Measurements from ENCODE around the gene C11orf54. TPM values are rescaled to one million over a fixed set of nuclear protein-coding genes. Genes with fewer than 3 reads are reported as not detected.
"Not testable (repeated sequence)": the region's sequence is repeated elsewhere in the genome, so short reads cannot be mapped to it uniquely, and the experiment has no call there.

The C11orf54 gene
- total RNA-seq, 1 donor from 2014 or later: 34.2 TPM

DNA sequence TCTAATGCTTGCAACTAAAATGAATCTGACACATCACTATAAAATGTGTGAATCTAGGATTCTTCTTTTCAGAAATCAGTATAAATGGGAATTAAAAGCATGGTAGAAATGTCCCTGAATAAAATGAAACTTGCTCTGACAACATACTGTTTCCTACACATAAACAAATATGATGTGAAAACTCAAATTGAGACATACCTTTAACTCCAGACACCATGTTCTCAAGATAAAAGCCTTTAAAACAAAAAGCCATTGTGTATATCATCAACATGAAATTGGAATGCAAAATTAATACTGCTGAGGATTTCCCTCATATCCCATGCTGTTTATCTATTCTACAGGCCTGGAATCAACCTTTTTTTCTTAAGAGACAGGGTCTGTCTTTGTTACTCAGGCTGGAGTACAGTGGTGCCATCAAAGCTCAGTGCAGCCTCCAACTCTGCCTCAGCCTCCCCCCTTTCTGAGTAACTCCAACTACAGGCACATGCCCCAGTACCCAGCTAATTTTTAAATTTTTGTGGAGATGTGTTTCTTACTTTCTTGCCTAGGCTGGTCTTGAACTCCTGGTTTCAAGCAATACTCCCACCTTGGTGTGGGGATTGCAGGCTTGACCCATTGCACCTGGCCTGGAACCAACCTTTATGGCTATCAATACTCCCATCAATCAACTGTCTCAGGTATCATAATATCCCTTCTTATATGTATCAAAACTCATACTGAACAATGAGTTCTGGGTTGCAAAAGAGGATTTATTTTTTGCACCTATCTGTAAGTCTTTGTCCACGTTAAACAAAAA lies 6.8 kb upstream of the C11orf54 start:
- DNase-seq: no peak

DNA sequence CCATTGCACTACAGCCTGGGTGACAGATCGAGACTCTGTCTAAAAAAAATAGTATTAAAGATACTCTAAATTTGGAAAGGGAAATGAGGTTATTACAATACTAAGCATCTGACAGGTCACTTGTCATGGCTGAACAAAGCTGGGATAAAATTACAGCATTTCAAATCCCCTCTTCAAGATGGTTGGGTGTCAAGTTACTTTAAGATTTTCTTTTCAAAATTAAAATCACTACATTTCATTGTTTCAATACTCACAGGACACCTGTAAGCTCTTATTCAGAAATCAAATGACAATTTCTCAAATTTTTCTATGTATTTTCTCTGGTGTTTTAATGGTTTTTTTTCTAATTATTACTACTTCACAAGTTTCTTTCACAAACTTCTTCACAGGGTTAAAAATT lies 5.8 kb upstream of the C11orf54 start:
- no peak for DNase-seq

DNA sequence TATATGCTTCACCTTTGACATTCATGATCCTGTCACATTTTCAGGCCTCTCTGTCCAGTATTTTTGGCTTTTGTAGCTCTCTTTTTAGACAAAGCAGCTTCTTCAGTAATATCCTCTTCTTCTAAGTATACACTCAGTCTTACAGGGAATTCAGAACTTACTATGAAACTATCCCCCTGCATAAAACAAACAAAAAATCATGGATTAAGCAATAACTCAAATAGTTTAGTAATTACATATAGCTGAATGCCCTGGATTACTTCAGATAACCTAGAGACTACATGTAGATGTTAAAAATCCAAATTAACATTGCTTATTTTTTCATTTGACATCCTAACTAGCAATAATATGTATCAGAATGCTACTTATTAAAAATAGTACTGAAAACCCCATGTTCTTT lies 5.3 kb upstream of the C11orf54 start:
- no peak for DNase-seq

DNA sequence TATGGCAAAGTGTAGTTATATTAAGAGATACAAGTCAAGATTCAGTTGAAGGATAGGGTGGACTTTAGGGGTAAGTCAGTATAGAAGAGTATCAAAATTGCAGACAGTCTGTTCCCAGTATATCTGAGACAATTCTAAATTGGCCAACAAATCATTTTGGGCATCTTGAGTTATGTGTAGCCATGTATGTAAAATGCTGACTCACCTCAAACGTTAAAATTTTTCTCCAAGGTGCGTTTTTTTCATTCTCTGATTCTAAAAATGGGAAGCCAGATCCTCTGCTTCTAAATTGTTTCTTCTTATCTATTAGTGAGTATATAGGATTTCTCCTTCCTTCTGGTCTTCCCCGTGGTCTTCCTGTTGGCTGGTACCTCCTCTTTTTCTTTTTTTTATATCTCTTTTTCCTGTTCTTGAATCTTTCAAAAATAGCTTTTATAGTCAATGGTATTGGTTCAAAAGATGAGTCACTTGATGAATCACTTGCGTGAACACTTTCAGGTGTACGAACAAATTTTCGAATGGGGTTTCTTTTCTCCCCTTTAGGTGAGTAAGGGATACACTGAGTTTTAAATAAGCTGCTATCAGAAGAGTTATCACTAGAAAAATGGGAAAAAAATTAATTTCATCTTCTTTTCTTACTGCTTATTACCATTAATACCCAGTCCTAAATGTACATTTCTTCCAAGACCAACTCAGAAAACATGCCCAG lies 3.4 kb upstream of the C11orf54 start:
- peak; percentile 33 for DNase-seq

DNA sequence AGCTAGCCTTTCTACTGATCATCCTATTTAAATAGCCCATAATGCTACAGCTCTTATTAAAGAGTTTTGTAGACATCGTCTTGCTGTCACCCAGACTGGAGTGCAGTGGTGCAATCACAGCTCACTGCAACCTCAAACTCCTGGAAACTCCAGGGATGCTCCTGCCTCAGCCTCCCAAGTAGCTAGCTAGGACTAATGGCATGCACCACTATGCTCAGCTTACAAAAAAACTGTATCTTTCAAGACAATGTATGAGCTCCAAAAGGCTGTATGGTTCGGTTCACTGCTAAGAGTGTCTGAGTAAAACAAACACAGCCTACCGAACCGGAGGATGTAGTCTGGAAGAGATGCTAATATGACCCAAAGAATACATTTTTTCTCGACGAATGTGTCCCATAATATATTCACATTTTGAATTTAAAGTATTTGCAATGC lies 2.8 kb upstream of the C11orf54 start:
- peak; percentile 19 for DNase-seq

DNA sequence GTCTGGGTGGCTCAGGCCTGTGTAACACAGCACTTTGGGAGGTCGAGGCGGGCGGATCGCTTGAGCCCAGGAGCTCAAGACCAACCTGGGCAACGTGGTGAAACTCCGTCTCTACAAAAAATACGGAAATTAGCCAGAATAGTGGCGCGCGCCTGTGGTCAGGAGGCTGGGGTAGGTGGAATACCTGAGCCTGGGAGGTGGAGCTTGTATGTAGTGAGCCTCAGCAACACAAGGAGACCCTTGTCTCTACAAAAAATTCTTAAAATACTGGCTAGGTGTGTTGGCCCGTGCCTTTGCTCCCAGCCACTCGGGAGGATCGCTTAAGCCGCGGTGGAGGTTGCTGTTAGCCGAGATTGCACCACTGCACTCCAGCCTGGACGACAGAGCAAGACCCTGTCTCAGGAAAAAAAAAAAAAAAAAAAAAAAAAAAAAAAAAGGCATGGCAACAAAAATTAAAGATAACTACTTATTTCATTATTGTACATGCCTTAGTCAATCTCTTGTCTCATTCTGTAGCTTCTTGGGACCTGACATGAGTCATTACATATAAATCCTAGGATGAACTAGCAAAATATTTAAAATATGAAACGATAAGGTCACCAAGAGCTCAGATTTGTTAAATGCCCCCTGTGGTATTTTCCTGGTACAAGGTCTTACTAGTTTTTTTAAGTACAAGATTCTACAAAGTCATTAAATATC lies 1.3 kb upstream of the C11orf54 start:
- peak; percentile 17 for DNase-seq

DNA sequence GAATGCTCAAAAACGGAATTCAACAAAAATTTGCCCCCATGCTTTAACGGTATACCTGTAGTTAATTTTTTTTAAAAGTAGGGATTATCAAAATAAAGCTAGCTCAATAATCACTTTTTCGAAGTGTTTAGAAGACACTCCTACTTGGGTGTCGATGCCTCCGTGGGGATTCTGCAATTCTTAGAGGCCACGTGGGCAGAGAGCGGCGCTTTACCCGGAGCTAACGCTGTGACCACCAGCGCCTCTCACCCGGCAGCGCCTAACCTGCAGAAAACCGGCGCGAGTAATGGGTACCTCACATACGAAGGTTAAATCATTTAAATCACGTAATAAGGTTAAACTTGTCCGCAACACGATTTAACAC lies 760 bp upstream of the C11orf54 start:
- peak; percentile 74 for DNase-seq

DNA sequence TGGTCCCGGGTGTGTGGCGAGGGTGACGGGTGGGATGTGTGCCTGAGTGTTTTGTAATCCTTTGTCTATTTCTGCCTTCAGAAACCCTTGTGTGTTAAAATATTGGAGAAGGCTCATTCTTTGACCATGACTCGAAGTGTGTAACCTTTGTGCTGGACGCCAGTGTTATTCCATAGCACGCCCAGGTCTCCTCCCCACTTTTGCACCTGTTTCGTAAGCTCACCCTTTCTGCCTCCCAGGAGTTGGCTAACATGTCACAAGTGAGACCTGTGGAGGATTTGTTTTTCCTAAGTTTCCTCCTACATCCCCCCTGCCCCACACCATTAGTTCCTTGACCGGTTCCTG lies 382 bp downstream of the C11orf54 start:
- DNase-seq: peak; percentile 69

DNA sequence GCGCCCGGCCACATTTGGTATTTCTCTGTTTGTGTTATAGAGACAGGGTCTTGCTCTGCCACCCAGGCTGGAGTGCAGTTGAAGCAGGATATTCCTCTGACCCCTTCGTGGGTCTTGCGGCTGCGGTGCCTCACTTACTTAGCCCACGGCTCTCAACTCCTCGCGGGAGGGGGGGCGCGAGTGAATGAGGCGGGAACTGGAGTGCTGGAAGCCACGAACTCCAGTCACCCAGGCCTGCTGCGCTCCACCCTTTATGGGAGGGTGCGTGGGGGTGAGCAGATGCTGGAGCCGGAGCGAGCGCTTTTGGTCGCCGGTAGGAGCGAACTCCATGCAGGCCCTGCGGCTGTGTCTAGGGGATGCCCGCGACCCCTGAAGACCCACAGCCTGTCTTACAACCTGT lies 1.8 kb downstream of the C11orf54 start:
- DNase-seq: no peak

DNA sequence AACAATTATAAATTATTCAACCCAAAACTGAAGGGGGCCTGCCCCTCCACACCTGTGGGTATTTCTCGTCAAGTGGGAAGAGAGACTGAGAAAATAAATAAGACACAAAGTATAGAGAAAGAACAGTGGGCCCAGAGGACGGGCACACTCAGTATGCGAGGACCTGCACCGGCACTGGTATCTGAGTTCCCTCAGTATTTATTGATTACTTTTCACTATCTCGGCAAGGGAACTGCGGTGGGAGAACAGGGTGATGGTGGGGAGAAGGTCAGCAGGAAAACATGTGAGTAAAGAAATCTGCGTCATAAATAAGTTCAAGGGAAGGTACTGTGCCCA lies 3.2 kb downstream of the C11orf54 start:
- no peak for DNase-seq

DNA sequence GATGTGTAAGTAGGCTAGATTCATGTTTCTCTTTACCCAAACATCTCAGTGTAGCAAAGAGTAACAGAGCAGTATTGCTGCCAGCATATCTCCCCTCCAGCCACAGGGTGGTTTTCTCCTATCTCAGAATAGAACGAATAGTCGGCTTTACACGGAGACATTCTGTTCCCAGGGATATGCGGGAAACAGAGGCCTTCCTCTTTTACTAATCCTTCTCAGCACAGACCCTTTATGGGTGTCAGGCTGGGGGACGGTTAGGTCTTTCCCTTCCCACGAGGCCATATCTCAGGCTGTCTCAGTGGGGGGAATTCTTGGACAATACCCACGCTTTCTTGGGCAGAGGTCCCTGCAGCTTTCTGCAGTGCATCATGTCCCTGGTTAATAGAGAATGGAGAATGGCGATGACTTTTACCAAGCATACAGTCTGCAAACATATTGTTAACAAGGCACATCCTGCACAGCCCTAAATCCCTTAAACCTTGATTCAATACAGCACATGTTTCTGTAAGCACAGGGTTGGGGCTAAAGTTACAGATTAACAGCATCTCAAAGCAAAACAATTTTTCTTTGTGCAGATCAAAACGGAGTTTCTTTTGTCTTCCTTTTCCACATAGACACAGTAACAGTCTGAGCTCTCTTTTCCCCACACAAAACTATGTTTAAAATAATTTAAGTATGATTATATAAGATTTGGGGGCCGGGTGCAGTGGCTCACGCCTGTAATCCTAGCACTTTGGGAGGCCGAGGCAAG lies 3.7 kb downstream of the C11orf54 start:
- DNase-seq: not testable (repeated sequence)

DNA sequence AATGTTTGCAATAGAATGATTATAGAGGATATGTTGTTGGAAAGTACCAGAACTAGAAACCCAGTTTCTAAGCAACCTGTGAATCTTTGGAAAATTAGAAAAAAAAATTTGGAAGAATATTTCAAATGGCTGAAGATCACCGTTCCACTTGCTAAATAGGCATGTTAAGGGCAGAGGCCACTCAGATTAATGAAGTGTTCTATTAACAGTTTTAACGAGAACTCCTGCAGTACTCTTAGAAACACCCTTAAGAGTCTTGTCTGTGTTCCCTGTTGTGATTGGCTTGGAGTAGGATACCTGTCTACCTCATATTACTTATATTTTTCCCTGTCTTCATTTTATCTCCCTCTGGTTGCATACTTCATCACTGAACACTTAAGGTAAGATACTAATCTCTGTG lies 4.6 kb downstream of the C11orf54 start:
- no peak for DNase-seq

DNA sequence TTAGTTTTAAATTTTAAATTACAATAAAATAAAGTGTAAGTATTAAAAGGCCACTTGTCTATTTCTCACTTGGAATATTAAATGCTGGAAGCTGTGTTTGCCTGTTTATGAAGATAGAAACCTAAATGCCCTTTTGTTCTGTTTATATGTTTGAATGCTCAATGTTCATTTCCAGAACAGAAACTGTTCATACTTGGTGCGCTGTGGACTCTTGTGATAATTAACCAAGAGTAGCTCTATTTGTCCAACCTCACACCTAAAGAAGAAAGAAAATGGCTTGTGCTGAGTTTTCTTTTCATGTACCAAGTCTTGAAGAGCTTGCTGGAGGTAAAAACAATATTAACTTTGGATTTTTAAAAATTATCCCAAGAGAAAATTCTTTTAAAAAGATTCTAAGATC lies 5.7 kb downstream of the C11orf54 start:
- no peak for DNase-seq

DNA sequence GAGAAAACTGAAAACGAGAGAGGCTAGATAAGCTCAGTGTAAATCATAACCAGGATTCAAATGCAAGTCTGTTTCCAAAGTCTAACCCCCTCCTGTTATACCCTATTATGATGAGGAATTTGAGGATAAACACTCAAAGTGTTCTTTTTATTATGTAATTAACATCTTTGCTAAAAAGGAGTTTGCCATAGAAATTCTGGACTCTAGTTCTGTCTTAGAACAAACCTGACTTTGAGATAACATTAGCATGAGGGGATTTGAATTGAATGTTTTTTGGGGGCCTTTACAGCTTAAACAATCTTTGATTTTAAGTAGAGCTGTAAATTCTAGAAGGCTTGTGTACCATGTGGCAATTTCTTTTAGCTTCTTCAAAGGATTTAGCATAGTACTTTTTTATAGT lies 9.5 kb downstream of the C11orf54 start:
- DNase-seq: no peak

DNA sequence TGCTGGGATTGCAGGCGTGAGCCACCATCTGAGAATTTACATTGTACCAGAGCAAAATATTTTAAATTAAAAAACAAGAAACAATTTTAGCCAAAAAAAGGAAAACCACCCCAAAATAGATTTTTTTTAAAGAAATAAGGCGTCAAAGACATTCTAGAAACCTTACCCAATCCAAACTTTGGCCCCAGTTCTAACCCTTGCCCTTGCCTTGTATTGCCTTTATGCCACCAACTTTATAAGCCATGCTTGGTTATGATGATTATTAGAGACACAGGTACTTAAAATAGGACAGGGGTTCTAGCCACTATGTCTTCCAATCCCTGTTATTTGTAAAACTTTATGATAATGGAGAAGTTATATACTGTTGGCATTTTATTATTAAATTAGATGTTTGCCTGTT lies 11.8 kb downstream of the C11orf54 start:
- DNase-seq: no peak

DNA sequence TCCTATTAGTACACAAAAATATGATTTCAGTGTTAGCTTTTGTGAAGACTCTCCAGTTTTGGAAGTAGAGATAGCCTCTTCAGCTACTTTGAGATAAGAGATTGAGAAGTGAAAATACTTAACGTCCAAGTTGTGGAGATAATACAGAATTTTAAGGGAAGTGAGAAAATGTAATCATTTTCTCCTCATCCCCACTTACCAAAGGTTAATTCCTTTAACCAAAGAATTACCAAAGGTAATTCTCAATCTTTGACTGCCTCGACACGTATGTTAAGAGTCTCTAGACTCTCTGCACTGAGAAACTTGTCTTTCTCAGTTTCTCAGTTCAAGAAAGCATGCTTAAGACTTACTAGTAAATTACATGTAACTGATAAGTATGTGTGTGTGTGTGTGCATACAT lies 15.3 kb downstream of the C11orf54 start:
- DNase-seq: no peak

DNA sequence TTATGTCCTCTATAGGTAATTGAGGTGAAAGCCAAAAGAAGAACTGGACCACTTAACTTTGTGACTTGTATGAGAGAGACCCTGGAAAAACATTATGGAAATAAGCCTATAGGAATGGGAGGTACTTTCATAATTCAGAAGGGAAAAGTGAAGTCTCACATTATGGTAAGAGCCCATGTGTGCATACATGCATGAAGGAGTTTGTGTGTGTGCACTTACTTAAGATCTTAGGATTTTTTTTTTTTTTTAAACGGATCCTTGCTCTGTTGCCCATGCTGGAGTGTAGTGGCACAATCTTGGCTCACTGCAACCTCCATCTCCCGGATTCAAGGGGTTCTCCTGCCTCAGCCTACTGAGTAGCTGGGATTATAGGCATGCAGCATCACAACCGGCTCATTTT lies 15.8 kb downstream of the C11orf54 start:
- DNase-seq: no peak

DNA sequence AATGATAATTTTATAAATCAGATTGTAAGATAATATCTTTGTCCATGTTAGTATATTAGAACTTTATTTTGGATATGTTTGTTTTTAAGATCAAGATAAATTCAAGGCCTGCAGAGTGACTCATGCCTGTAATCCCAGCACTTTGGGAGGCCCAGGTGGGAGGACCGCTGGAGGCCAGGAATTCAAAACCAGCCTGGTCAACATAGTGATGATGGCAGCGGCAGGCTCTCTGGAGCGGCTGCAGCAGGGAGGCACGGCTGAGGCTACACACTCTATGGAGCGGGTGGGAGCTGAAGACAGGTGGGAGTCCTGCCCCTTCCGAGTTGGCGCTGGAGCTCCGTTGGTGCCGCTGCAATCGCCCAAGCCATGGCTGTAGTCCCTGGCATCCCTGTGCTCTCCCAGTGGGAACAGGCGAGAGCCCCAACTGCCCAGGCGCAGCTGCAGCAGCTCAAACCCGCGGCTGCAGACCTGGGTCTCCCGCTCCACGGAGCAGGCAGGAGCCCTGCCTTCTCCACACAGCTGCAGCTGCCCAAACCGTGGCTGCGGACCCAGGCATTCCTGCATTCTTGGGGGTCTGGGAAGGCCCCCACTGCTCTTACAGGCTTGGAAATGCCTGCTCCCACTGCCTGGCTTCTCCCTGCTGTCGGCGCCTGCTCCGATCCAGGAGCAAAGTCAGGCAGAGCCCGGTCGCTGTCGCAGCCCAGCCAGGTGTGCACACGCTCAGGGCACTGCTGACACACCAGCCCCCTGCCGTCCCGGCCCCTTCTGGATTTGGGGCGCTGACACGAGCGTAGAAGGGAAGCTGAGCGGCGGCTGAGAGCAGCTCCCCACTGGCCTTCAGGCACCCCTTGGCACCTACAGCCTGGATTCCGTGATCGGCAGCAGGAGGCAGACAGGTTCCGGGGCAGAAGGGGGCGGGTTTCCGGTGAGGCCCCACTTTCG lies 16.7 kb downstream of the C11orf54 start:
- no peak for DNase-seq

DNA sequence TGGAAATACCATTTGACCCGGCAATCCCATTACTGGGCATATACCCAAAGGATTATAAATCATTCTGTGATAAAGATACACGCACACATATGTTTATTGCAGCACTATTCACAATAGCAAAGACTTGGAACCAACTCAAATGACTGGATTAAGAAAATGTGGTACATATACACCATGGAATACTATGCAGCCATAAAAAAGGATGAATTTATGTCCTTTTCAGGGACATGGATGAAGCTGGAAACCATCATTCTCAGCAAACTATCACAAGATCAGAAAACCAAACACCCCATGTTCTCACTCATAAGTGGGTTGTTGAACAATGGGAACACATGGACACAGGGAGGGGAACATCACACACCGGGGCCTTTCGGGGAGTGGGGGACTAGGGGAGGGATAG lies 17.7 kb downstream of the C11orf54 start:
- DNase-seq: not testable (repeated sequence)

DNA sequence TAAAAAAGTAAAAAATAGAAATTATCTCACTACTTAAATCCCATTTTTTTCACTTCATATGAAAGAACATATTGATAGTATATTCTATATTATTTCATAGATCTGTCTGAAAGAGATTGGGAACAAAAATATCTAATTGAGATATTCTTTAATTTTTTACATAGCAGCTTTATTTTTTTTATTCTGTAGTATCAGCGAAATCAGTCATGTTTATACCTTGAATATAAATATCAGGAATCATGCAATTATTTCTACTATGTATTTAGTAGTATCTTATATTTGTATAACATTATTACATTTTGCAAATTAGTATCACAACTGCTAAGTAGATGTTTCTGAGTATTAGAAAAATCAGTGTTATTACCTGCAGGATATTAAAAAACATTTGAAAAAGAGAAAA lies 20.4 kb downstream of the C11orf54 start:
- no peak for DNase-seq

DNA sequence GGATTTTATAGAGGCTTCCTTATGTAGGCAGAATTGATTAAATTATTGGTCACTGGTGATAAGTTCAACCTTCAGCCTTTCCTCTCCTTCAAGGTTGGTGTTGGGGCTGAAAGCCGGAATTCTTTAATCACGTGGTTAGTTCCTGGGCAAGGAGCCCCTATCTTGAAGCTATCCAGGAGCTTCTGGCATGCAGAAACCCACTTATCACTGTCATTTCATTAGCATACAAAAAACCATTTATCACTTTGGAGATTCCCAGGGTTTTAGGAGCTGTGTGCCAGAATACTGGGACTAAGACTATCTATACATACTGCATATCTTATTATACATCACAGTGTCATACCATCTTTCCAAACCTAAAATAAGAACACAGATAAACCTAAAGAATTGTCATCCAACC lies 24.1 kb downstream of the C11orf54 start:
- DNase-seq: no peak

DNA sequence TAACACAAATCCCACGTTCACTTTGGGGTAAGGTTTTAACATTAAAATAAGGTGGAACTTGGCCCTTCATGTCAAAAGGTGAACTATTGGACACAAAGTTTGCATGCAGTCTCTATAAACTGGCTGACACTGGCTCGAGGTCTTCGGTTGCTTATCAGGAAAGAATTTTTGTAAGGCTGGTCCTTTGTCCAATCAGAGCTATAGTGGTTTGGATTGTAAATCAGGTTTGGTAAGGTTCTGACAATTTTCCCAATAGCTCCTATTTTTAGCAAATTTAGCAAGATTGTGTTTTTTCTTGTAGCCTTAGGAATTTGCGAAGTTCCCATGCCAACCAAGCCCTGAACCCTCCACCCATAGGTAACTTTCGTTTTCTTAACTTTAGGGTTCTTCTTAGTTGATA lies 25.0 kb downstream of the C11orf54 start:
- no peak for DNase-seq

Data from dermis blood vessel endothelial cell (primary cell).